ENCODE data around the gene KAZN. TPM values are rescaled to one million over a fixed set of nuclear protein-coding genes. Genes with fewer than 3 reads are reported as not detected.

The KAZN gene
- polyA plus RNA-seq, 1 of the 3 experiments (the other 2 are of a cell fraction) = 6.8 TPM

DNA sequence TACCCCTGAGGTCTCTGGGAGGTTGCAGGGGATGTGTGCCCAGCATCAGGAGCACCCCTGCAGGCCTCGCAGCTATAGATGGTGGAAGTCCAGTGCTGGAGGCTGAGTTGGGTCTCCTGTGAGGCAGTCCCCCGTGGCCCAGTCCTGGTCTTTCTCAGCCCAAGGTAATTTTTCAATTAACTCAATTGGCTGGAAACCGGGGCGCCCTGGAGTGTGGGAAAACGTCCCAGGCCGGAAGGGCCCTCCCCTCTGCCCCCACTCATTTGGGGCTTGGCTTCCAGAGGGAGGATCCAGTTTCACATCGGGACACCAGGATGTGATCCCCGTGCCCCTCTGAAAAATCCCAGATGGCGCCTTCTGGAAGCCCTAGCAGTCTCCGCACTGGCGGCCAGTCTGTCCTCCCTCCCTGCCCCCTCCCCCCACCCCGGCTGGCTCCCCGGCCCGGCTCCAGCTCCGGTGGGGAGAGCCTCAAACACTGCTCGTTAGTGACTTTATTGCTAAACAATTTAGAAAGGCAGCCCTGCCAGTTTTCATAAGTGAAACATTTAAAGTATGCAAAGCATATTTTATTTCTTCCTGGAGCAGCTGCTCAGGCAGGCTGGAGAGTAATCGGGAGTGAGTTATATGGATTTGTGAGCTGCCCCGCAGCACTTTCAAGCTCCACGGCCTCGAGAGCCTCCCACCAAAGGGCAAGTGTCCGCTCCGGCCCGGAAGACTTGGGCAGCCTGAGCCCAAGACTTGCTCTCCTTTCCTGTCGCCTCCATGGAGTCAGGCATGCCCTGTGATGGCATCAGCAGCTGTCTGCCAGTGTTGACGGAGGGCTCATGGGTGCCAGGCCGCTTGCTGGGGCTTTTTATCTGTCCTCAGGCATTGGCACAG is 346.9 kb downstream of the KAZN start:
- no peaks in the 10 kb centered on the region for H4K20me1 ChIP-seq (ENCODE audit: insufficient read depth)
- H3K9me2 ChIP-seq = no peaks in the 10 kb centered on the region
- peak overlapping the region; percentile 85 for H3K4me2 ChIP-seq
- CTCF ChIA-PET = interaction anchor here (0.8 to 2.7 kb wide), 4 partner anchors 14 to 101 kb away, joined by 3 to 12 read pairs (median 3); no protein-coding TSS in a partner anchor
- DNase-seq = peak; percentile 85
- no peaks in the 10 kb centered on the region for H3K27me3 ChIP-seq (ENCODE audit: insufficient read depth)
- H3K36me3 ChIP-seq (replicated peaks in 1 of 2; ENCODE audit: control insufficient read depth in 1 of 2, insufficient read depth in 2 of 2, low read length in 1 of 2) = no peaks in the 10 kb centered on the region
- H3K79me2 ChIP-seq (ENCODE audit: insufficient read depth) = peaks cover 66% of the 10 kb centered on the region
- peak overlapping the region; percentile 46 to 56 for H3K4me3 ChIP-seq (ENCODE audit: low read depth in 2 of 2, low read length in 1 of 2)
- peak overlapping the region; percentile 79 for H3K9ac ChIP-seq
- H3K4me1 ChIP-seq (ENCODE audit: control insufficient read depth in 1 of 2, insufficient read depth in 2 of 2, low read depth in 1 of 2, low read length in 1 of 2) = peaks cover 41 to 53% of the 10 kb centered on the region in 2 experiments
- 11% methylated on average over 19 of the region's 26 CpGs for WGBS (ENCODE audit: low lambda C conversion rate)
- POLR2A ChIA-PET = no interaction called here
- H3K9me3 ChIP-seq = no peaks in the 10 kb centered on the region
- H2AFZ ChIP-seq (ENCODE audit: low read depth) = peak overlapping the region; percentile 92; the same call in 1 of the 2 replicates
- peak overlapping the region; percentile 96 for H3K27ac ChIP-seq (ENCODE audit: low read depth in 2 of 2, low read length in 1 of 2)
- peaks cover 40% of the 10 kb centered on the region for H3F3A ChIP-seq (replicated peaks; ENCODE audit: insufficient read depth)
- TF ChIP-seq GATA2 (CRISPR knock-in tag; IDR thresholded peaks at IDR 0.05) = no peak
- peak; percentile 69 for TF ChIP-seq PBX3 (IDR thresholded peaks at IDR 0.05)
- TF ChIP-seq NRF1 (IDR thresholded peaks at IDR 0.05; ENCODE audit: low read depth, low read length) = no peak
- TF ChIP-seq TCF12 (IDR thresholded peaks at IDR 0.05) = peak; percentile 89
- TF ChIP-seq RCOR1 (IDR thresholded peaks at IDR 0.05; ENCODE audit: low read length) = peak; percentile 37; the same call in 1 of the 2 replicates
- peak; percentile 66; the same call in 1 of the 2 replicates for TF ChIP-seq NFIC (IDR thresholded peaks at IDR 0.05; ENCODE audit: borderline replicate concordance)
- no peak for TF ChIP-seq GABPA (IDR thresholded peaks at IDR 0.05; ENCODE audit: low read depth)
- TF ChIP-seq RXRA (IDR thresholded peaks at IDR 0.05; ENCODE audit: borderline replicate concordance, low read depth) = peak; percentile 56; the same call in 1 of the 2 replicates
- TF ChIP-seq POLR2AphosphoS5 (IDR thresholded peaks at IDR 0.05; ENCODE audit: low read depth, low read length) = peak; percentile 72
- TF ChIP-seq YY1 (IDR thresholded peaks at IDR 0.05; ENCODE audit: low read depth) = peak; percentile 53; the same call in 1 of the 2 replicates
- no peak for TF ChIP-seq ZBTB33 (IDR thresholded peaks at IDR 0.05; ENCODE audit: borderline replicate concordance, low read depth)
- TF ChIP-seq, protein P1, sequence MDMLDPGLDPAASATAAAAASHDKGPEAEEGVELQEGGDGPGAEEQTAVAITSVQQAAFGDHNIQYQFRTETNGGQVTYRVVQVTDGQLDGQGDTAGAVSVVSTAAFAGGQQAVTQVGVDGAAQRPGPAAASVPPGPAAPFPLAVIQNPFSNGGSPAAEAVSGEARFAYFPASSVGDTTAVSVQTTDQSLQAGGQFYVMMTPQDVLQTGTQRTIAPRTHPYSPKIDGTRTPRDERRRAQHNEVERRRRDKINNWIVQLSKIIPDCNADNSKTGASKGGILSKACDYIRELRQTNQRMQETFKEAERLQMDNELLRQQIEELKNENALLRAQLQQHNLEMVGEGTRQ (IDR thresholded peaks at IDR 0.05; ENCODE audit: borderline replicate concordance, low read depth, low read length) = no peak
- peak; percentile 78 for TF ChIP-seq TEAD4 (IDR thresholded peaks at IDR 0.05; ENCODE audit: borderline replicate concordance, insufficient read depth)
- TF ChIP-seq RFX5 (IDR thresholded peaks at IDR 0.05; ENCODE audit: low read length) = no peak
- TF ChIP-seq RAD21 (IDR thresholded peaks at IDR 0.05; ENCODE audit: low read length) = peak; percentile 16; the same call in 1 of the 2 replicates
- TF ChIP-seq FOSL2 (IDR thresholded peaks at IDR 0.05; ENCODE audit: borderline replicate concordance, low read depth) = no peak
- no peak; the same call in 1 of the 2 replicates for TF ChIP-seq TAF1 (IDR thresholded peaks at IDR 0.05; ENCODE audit: borderline replicate concordance, low read depth, low read length)
- TF ChIP-seq SIN3A (IDR thresholded peaks at IDR 0.05; ENCODE audit: borderline replicate concordance, low read depth, low read length) = no peak; the same call in 1 of the 2 replicates
- TF ChIP-seq MXI1 (IDR thresholded peaks at IDR 0.05; ENCODE audit: low read depth, low read length) = no peak
- peak; percentile 62; the same call in 1 of the 2 replicates for TF ChIP-seq JUND (IDR thresholded peaks at IDR 0.05)
- TF ChIP-seq CHD2 (IDR thresholded peaks at IDR 0.05; ENCODE audit: low read length, partially characterized antibody) = peak; percentile 34
- 0 out of 2 replicates have a peak, but pooled peaks have one; percentile 21 for TF ChIP-seq ELF1 (IDR thresholded peaks at IDR 0.05)
- TF ChIP-seq, protein P2, sequence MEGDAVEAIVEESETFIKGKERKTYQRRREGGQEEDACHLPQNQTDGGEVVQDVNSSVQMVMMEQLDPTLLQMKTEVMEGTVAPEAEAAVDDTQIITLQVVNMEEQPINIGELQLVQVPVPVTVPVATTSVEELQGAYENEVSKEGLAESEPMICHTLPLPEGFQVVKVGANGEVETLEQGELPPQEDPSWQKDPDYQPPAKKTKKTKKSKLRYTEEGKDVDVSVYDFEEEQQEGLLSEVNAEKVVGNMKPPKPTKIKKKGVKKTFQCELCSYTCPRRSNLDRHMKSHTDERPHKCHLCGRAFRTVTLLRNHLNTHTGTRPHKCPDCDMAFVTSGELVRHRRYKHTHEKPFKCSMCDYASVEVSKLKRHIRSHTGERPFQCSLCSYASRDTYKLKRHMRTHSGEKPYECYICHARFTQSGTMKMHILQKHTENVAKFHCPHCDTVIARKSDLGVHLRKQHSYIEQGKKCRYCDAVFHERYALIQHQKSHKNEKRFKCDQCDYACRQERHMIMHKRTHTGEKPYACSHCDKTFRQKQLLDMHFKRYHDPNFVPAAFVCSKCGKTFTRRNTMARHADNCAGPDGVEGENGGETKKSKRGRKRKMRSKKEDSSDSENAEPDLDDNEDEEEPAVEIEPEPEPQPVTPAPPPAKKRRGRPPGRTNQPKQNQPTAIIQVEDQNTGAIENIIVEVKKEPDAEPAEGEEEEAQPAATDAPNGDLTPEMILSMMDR (IDR thresholded peaks at IDR 0.05) = no peak
- TF ChIP-seq, protein P3, sequence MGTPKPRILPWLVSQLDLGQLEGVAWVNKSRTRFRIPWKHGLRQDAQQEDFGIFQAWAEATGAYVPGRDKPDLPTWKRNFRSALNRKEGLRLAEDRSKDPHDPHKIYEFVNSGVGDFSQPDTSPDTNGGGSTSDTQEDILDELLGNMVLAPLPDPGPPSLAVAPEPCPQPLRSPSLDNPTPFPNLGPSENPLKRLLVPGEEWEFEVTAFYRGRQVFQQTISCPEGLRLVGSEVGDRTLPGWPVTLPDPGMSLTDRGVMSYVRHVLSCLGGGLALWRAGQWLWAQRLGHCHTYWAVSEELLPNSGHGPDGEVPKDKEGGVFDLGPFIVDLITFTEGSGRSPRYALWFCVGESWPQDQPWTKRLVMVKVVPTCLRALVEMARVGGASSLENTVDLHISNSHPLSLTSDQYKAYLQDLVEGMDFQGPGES (IDR thresholded peaks at IDR 0.05; ENCODE audit: low read depth, low read length) = no peak
- TF ChIP-seq MEF2A (IDR thresholded peaks at IDR 0.05; ENCODE audit: borderline replicate concordance, low read depth) = no peak
- no peak for TF ChIP-seq SMC3 (IDR thresholded peaks at IDR 0.05; ENCODE audit: low read depth, low read length)
